ENCODE measurements around the gene ZNF346. TPM values are rescaled to one million over a fixed set of nuclear protein-coding genes. Genes with fewer than 3 reads are reported as not detected.
"Not testable (repeated sequence)": the region's sequence is repeated elsewhere in the genome, so short reads cannot be mapped to it uniquely, and the experiment has no call there.

The ZNF346 gene
- polyA plus RNA-seq, 4 donors: 22.3 to 27.9 (median 25.1) TPM

DNA sequence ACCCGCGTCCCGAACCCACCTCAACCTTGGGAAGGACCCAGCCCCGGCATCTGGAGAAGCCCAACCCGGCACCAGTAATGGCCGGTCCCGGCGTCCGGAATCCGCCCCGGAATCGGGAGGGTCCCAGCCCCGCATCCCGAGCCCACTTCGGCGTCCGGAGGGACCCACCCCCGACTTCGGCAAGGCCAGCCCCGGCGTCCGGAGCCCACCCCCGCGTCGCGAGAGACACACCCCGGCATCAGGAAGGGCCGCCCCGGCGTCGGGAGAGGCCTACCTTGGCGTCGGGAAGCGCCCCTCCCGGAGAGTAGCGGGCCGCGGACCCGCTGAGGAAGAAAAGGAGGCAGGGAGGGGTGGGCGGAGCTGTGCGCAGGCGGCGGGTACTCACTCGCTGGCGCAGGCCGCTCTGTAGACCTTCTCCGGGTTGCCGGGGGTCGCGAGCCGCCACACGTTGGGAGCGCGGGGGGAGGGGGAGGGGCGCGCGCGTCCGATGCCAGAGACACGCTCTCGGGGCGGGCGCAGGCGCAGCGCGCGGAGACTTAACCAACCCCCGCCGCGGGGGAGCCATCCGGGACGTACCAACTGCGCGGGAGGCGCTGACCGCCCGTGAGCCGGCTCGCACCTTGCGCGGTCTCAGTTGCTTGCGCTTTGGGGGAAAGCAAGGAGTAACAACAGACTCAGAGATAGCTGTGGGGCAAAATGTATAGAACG lies 16.1 kb upstream of the ZNF346 start, which contains the start of gene UIMC1:
UIMC1 (minus strand) TSS at position 515 of the 708 bp plus-strand sequence. CDS start 24,164 bp downstream, outside the sequence.
- peak; percentile 81 to 89 (median 84) for DNase-seq (ENCODE audit: low read depth in 4 of 4, low spot score in 3 of 4)

DNA sequence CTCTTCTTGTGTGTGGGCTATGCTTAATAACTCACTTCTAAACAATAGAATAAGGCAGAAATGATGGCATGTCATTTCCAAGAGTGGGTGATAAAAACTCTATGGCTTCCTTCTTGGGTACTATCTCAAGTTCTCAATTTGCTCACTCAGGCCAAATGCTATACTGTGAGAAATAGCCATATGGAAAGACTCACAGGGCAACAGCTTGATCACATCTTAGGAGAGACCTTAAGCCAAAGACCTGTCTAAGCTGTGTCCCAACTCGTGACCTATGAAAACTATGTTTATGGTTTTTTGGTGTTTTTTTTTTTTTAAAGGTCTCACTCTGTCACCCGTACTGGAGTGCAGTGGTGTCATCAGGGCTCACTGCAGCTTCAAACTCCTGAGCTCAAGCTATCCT lies 13.8 kb upstream of the ZNF346 start:
- peak in 1 of 4 donors; percentile 50 for DNase-seq (ENCODE audit: low read depth in 4 of 4, low spot score in 3 of 4)

GRCh38 chr5:177010153-177010552 lies 12.3 kb upstream of the ZNF346 start:
- DNase-seq (ENCODE audit: low read depth in 4 of 4, low spot score in 3 of 4): no peak

DNA sequence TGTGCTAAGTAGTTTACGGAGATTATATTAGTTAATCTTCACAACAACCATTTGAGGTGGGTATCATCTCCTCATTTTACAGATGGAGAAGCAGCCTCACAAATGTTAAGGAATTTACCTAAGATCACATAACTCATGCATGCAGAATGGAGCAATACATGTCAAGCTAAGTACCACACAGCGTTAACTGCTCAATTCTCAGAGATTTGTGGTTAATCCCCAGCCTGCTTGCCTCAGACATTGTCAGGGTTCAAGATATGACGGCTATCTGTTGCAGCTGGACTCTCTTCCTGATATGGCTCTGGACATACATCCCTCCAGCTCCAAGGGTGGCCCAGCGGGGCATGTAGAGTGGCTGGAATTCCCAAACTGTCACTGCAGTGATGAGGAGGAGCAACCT lies 7.3 kb upstream of the ZNF346 start:
- no peak for DNase-seq (ENCODE audit: low read depth in 4 of 4, low spot score in 3 of 4)

DNA sequence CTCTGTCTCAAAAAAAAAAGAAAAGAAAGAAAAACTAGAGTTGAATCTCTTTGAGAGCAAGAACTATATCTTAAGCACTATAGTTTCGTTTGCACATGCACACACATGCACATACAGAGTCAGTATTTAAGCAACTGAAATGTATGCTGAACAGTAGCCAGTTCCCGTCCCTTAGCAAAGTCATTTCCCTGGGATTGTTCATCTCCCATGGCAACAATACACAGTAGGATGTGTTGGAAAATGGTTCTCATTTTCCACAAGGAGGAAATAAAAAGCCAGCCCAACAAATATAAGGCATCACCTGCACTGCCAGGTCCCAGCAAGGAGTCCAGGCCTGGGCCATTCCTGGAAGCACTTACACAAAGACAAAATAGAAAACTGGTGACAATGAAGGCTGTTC lies 4.2 kb upstream of the ZNF346 start:
- no peak for DNase-seq (ENCODE audit: low read depth in 4 of 4, low spot score in 3 of 4)

GRCh38 chr5:177020033-177020432 lies 2.5 kb upstream of the ZNF346 start:
- no peak for DNase-seq (ENCODE audit: low read depth in 4 of 4, low spot score in 3 of 4)

- no peak for DNase-seq (ENCODE audit: low read depth in 4 of 4, low spot score in 3 of 4)
Measured at GRCh38 chr5:177023303-177023664, 788 bp downstream of the ZNF346 start.

DNA sequence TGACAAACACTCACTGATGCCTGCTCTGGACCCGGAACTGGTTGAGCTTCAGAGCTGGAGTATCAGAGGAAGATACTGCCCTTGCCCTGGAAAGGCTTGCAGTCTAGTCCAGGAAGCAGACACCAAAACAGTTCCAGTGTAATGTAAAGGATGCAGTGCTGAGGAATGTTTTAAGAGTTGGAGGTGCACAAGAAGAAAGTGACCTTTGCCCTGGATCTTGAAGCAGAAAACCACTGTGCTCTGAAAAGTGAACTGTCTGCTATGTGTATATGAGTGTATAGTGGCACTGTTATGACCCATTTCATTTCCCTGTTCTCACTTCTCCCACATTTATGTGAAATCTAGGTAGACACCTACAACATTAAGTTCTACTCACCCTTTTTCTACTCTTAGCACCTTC lies 2.1 kb downstream of the ZNF346 start:
- DNase-seq (ENCODE audit: low read depth in 4 of 4, low spot score in 3 of 4): no peak

DNA sequence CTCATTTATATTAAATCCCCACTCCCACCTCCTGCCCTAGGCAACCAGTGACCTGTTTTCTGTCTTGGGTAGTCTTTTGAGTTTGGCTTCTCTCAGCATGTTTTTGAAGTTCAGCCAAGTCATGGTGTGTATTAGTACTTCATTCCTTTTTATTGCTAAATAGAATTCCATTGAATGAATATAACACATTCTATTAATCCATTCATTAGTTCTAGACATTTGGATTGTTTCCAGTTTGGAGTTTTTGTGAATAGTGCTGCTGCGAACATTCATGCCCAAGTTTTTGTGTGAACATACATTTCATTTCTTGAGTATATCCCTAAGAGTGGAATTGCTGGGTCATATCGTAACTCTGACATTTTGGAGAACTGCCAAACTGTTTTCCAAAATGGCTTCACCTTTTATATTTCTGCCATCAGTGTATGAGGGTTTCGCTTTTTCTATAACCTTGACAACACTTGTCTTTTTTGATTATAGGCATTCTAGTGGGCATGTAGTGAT lies 2.7 kb downstream of the ZNF346 start:
- DNase-seq (ENCODE audit: low read depth in 4 of 4, low spot score in 3 of 4): no peak

- DNase-seq (ENCODE audit: low read depth in 4 of 4, low spot score in 3 of 4): no peak
Measured at GRCh38 chr5:177027665-177028064, 5.2 kb downstream of the ZNF346 start.

DNA sequence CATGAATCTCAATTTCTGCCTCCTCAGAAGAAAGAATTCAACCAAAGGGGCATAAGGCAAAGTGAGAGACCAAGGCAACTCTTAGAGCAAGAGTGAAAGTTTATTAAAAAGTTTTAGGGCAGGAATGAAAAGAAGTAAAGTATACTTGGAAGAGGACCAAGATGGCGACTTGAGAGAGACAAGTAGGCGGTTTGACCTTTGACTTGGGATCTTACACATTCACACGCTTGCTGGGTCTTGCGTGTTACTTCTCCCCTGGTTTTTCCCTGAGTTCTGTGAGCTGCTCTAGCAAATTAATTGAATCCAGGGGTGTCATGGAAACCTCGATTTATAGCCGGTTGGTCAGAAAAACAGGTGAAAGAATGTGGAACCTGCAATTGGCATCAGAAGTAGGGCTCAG lies 7.0 kb downstream of the ZNF346 start:
- DNase-seq (ENCODE audit: low read depth in 4 of 4, low spot score in 3 of 4): no peak

- peak in 1 of 4 donors; percentile 6 for DNase-seq (ENCODE audit: low read depth in 4 of 4, low spot score in 3 of 4)
Measured at GRCh38 chr5:177035976-177036375, 13.5 kb downstream of the ZNF346 start.

DNA sequence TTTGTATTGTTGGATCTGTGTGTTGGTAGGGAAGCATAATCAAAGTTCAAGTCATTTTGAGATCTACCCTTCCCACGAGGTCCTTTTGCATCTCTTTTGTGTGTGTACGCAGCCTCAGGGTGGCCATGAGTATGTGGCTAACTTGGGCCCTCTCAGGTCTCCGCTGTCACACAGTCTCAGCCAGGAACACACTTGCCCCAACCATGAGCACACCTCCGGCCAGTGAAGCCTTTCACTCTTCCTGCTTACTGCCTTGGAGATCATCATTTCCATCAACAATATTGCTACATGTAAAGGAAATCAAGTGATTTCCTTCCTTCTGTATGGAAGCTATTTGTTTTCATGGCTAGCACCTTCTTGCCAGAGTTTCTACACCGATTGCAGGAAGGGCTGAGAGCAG lies 13.9 kb downstream of the ZNF346 start:
- no peak for DNase-seq (ENCODE audit: low read depth in 4 of 4, low spot score in 3 of 4)

DNA sequence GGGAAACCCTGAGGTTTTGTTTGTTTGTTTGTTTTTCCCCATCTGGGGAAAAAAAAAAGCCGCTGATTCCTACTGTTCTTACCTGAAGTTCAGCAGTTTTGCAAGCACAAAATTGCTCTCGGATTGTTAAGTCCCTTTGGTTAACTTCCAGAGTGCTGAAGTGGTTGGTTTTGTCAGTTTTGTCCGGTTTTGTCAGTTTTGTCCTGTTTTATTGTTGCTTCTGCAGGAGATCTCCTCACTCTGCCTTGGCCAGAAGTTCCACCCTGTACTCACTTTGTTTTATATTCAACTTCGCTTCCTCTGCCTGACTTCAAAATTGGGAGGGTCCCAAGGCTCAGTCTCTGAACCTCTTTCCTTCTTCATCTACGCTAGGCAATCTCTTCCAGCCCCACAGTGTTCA lies 14.4 kb downstream of the ZNF346 start:
- no peak for DNase-seq (ENCODE audit: low read depth in 4 of 4, low spot score in 3 of 4)

DNA sequence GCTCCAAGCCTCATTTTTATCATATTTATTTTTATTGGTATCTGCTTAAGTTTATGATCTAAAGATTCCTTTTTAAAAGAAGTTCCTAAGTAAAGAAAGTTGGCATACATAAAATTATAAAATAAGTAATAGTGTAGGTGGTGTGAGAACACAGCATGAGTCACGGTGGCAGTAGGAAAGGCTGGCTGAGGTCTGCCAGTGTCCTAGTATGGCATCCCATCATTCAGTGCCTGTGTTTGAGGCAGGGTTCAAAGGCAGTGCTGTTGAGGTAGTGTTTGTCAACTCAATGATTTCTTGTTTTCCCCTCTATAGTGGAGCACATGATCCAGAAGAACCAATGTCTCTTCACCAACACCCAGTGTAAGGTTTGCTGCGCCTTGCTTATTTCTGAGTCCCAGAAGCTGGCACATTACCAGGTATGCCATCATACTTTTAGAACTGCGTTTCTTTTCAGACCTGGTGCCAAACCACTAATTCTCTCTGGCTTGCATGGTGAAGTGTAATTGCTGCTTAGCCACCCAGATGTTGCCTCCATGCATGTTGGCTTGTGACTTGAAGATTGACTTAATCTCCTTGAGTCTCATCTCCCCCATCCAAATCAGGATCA lies 18.4 kb downstream of the ZNF346 start:
- no peak for DNase-seq (ENCODE audit: low read depth in 4 of 4, low spot score in 3 of 4)

- no peak for DNase-seq (ENCODE audit: low read depth in 4 of 4, low spot score in 3 of 4)
Measured at GRCh38 chr5:177041936-177042335, 19.4 kb downstream of the ZNF346 start.

DNA sequence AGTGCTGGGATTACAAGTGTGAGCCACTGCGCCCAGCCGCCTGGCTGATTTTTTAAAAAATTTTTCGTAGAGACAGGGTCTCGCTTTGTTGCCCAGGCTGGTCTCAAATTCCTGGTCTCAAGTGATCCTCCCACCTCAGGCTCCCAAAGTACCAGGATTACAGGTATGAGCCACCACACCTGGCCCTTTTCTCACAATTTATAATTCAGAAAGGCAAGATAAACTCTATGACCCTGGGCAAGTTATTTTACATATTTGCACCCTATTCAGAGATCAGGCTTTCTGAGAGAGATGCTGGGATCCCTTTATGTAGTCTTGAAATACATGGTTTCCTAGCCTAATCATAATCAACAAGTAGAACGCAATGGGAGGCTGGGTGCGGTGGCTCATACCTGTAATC lies 20.6 kb downstream of the ZNF346 start:
- no peak for DNase-seq (ENCODE audit: low read depth in 4 of 4, low spot score in 3 of 4)

GRCh38 chr5:177043958-177044357 lies 21.5 kb downstream of the ZNF346 start:
- DNase-seq (ENCODE audit: low read depth in 4 of 4, low spot score in 3 of 4): no peak

DNA sequence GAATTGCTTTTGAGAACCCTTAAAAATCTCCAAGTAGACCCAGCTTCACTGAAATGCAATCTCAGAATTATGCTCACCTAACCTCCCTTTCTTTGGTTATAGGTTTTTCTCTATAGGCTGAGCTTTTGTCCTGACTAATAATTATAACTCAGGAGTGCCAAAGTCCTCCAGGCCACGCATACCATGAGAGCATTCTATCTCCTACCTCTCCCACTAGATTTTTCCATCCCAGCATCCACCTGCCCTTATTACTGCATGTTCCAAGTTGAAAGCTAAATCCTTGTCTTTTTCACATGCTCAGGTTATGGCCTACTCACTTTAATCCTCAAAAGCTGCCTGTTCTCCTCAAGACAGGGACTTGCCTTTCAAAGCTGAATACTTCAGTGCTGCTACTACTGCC lies 22.1 kb downstream of the ZNF346 start:
- no peak for DNase-seq (ENCODE audit: low read depth in 4 of 4, low spot score in 3 of 4)

DNA sequence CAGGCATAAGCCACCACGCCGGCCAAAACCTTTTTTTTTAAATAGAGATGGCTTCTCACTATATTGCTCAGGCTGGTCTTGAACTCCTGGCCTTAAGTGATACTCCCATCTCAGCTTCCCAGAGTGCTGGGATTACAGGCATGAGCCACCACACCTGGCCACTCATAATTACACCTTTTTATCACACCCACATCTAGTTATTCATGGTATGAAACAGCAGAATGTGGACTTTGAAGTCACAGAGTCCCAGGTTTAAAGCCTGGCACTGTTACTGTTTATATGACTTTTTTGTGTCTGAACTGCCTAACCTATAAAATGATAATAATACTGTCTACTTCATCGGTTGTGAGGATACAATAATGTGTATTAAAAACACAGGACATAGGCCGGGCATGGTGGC lies 23.1 kb downstream of the ZNF346 start:
- no peak for DNase-seq (ENCODE audit: low read depth in 4 of 4, low spot score in 3 of 4)

GRCh38 chr5:177048531-177048930 lies 26.0 kb downstream of the ZNF346 start:
- not testable (repeated sequence) for DNase-seq (ENCODE audit: low read depth in 4 of 4, low spot score in 3 of 4)

DNA sequence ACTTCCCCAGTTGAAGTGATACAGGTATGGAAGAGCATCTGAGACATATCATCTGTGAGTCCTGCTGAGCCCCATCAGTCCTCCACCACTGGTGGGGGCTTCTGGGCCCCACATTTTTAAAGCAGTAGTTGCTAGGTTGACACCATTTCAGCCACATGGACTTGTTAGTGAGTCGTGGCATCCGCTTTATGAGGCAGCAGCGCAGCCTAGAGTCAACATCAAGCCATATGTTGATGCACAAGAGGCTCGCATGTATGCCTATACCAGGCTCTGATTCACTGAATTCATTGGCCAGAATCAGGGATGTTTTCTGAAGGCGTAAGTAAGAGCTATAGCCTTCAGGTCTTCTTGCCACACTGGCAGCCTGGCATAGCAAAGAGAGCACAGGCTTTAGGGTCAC lies 26.8 kb downstream of the ZNF346 start:
- DNase-seq (ENCODE audit: low read depth in 4 of 4, low spot score in 3 of 4): no peak

All from left renal pelvis (tissue), 4 donors.